Activated CD4-positive, alpha-beta T cell treated with anti-CD3 and anti-CD28 coated beads for 1 hour (primary cell): ENCODE results near the gene TRAPPC10.

Experiments
- DNase-seq: peaks from one replicate; pipeline ENCODE4 v3.0.0-alpha.2; 2020

TRAPPC10 gene

DNA sequence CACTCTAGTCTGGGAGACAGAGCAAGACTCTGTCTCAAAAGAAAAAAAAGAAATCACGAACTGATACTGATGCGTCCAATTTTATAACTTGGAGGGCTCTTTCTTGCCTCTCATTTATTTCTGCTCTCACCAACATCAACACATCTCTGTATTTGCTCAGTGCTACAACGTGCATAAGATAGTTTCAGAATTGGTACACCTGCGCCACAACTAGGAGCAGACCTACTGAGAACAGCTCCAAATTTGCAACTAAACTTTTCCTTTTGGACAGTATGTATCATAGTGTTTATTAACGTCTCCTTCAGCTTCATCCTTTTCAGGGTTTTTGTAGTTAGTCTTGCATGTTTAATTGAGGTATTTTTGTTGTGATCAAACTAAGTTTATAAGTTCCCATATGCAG lies 27.7 kb downstream of the TRAPPC10 start:
- DNase-seq: no peak

DNA sequence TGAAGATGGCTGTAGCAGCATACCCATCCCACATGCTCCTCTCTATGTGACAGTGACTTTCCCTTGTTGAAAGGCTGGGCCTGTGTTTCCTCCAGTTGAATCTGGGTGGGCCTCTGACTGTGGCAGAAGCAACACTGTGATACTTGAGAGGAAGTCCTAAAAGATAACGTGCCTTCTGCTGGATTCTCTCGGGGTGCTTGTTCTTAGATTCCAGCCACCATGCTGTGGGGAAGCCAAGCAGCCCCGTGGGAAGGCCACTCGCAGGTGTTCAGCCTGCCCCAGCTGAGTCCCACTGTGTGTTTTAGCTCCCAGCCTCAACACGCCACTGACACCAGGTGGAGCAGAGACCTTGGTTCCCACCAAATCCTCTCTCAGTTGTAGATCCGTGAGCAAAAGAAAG lies 31.5 kb downstream of the TRAPPC10 start:
- no peak for DNase-seq

DNA sequence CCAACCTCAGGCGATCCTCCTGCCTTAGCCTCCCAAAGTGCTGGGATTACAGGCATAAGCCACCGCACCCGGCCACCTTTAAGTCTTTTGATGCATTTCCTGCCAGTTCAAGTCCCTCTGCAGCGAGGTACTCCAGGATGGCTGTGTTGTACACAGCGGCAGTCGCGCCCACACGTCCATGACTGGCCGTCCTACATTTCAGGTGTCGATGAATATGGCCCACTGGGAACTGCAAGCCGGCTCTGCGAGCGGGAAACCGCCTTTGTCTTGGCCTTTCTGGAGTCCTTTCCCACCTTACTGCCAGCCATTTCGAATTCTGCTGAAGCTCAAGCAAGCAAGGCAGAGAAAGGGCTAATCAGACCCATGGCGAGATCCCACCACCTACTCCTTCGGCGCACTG lies 34.6 kb downstream of the TRAPPC10 start:
- DNase-seq: no peak

DNA sequence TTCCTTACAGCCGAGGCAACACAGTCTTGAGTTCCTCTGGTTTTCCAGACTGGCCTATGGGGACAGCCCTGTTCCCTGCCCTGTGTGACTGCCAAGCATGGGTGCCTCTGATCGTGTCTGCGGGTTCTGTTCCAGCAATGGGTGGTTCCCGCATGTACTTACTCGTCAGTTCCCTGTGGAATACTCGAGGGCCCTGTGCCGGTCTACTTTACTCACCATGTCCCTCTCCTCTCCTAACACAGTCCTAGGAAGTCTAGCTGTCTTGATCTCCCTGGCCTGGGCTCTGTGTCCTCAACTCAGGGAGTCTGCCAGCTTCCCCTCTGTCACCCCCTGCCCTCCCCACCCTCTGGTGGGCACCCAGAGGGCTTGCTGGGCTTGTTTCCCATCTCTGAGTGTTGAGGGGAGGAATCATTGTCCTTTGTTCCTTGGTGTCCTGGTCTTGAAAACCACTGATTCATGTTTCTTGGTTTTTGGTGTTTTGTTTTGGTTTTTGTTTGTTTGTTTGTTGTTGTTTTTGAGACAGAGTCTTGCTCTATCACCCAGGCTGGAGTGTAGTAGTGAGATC lies 36.0 kb downstream of the TRAPPC10 start:
- DNase-seq: no peak

DNA sequence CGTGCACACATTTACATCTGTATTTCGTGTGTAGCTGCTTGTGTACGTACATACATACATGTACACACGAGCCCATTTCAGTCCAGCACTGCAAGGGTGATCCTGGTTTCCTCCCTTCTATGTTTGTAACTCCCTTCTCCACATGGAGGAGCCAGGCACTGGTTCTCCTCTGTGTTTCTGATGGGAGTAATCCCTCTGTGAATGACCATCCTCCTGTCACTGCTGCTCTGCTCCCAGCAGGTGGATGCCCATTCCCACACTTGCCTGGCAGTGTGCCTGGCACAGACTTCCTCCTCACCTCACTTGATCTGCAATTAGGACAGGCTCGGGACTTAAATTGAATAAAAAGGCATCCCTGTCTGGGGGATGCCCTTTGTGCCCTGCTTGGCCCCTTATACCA lies 37.1 kb downstream of the TRAPPC10 start:
- DNase-seq: no peak

DNA sequence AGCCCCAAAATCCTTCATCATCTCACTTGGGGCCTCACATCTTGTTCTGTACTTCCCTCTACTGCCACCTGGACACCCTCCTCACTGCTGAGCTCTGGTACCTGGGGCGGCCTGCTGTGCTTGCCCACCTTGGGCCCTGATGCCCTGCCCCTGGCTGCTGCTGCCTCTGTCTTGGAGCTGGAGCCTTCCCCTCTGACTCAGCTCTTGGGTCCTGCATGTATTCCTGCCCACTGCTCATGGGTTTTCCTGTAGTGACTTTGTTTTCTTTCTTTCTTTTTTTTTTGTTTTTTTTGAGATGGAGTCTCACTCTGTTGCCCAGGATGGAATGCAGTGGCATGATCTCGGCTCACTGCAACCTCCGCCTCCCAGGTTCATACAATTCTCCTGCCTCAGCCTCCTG lies 37.5 kb downstream of the TRAPPC10 start:
- DNase-seq: no peak

DNA sequence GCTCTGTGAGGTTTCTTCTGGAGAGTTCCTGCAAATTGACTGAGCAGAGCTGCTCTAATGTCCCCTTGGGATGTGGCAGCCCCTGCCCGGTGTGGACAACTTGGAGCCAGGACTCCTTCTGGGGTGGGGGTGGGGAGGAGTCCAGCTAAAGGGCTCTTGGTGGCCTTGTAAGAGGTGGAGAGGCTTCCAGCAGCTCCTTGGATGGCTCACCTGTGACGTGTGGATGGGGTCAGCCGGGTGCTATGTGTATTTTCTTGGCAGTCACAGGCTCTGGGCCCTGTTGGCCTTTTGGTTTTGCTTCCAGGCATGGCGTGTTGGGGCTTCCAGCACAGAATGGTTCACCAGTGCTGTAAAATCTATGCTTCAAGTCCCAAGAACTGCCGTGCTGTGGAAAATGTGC lies 38.2 kb downstream of the TRAPPC10 start:
- no peak for DNase-seq

DNA sequence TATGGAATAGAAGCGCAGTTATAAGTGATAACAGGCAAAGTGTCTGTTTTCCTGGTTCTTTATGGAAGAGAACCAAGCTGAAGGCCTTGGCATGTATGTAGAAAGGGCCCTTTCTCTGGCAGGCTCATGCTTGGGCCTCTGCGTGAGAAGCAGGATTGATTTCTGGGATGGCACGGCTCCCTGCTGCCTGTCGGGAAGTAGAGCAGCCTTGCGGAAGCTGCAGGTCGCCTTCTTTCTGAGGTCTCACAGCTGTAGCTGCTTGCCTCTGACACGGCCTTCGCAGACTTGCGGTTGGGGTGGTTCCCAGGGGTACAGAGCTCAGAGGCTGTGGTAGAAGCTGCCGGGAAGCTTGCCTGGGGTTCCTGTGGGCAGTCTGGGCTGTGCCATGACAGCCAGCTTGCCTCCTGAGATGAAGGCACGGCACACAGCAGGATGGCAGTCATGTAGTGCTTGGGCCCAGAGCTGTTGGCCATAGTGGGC lies 39.4 kb downstream of the TRAPPC10 start:
- no peak for DNase-seq

DNA sequence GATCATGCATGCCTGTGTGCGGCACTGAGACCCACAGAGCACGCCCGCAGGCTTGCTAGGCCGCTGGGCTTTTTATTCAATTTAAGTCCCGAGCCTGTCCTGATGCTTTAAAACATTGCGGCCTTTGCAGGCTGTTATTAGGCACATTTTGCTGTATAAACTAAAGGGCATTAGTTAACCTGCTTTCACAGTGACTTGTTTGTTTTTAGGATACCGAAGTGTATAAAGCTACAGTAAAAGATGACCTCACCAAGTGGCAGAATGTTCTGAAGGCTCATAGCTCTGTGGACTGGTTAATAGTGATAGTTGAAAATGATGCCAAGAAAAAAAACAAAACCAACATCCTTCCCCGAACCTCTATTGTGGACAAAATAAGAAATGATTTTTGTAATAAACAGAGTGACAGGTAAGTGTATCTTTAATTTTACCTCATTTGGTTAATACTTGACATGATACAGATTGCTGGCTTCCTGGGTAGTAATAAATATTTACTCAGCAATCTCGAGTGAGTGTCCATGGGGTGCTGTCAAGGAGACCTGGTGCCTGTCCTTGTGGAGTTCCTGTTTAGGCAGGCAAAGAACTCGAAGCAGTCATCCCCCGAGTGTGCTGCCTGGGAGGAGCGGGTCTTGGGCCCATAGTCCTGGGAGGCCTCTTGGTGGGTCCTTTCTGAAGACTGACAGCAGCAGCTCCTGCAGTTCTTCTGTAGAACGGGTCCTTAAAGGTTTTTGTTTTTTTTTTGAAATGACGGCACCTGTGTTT lies 40.1 kb downstream of the TRAPPC10 start:
- DNase-seq: no peak

DNA sequence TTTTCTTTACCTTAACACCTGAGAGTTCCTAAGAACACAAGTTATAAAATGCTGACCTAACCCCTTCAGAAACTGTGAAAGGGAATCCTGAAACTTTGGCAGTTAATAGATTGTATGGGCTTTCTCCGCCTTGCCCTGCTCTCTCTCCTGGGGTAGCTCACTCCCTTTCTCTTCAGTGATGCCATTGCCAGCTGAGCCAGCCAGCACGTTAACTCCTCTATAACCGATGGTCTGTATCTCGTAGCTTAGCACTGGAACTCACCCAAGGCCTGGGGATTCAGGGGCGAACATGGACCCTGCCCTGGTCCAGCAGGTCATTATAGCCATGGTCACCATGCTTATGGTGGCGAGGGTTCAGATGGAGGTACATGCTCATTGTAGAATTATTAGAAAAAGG lies 40.7 kb downstream of the TRAPPC10 start:
- no peak for DNase-seq

DNA sequence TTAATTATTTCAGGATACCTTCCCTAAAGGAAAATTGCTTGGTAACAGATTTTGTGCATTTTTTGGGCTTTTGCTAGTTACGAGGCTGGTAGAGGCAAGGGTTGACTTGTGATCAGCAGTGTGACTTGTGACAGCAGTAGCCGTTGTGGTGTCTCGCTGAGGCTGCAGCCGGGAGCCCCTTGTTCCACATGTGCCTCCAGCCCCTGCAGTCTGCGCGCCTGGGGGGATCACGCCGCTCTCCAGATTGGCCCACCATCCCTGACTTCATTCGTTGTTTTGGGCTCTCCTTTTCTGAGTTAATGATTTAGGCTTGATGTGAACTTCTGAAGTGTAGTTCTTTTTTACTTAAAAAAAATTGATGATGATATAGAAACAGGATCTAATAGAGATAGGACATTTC lies 41.5 kb downstream of the TRAPPC10 start:
- no peak for DNase-seq

DNA sequence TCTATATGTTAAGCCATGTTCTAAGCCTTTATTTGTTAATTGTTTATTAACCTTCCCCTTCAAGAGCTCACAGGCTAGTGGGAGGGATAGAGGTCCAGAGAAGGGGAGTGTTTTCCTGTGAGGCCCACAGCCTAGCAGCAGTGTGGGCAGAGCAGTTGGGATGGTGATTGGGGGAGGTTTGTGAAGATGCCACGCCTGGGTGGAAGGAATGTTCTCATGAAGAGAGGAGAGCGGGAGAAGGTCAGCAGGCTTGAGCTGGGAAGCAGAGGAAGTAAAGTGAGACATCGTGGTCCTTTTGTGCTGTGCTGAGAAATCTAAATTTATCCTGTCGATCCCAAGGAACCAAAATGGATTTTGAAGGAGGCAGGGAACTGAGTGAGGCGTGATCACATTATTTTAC lies 42.6 kb downstream of the TRAPPC10 start:
- no peak for DNase-seq

DNA sequence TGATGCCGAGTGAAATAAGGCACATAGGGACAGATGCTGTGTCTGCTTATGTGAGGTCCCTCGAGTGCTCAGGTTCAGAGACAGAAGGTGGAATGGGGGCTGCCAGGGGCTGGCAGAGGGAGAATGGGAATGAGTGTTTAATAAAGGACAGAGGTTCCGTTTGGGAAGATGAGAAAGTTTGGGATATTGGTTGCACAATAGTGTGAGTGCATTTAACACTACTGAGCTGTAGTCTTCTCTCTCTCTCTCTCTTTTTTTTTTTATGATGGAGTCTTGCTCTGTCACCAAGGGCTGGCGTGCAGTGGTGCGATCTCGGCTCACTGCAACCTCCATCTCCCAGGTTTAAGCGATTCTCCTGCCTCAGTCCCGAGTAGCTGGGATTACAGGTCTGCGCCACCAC lies 44.9 kb downstream of the TRAPPC10 start:
- DNase-seq: no peak

DNA sequence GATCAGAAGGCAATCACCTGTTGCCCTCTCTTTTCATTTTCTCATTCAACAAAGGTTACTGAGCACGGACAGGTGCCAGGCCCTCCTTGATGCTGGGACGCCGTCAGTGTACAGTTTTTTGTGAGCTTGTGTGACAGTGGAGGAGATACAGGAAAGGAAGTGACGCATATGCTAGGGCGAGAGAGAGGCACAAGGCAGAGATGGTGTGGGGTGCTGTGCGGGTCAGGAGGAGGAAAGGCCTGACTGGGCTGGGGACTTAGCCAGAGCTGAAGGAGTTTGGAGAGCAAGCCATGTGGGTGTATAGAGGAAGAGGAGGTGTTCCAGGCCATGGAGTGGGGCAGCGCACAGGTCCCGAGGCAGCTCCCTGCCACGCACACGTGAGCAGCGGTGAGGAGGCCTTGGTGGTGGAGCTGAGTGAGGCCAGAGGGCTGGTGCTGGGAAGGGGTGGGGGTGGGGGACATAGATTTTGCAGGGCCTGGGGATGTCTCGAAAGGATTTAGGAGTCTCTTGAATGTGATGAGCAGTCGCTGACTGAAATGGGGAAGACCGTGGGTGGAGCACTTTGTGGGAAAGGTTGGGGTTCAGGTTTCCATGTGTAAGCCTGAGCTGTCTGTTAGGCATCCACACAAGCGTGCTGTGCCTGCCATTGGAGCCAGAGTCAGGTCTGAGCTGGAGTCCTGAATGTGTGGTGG lies 46.0 kb downstream of the TRAPPC10 start:
- no peak for DNase-seq

DNA sequence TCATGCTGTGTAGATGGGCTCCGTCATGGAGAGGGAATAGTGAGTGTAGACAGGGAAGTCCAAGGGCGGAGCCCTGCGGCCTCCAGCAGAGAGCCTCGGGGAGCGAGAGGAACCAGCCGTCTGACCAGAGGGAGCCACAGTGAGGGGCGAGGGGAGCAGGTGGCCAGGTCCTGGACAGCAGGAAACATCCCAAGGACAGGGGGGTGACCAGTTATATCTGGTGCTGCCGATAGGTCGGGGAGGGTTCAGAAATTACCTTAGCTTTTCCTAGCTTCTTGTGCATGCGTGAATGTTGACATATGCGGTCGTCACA lies 46.5 kb downstream of the TRAPPC10 start:
- no peak for DNase-seq

DNA sequence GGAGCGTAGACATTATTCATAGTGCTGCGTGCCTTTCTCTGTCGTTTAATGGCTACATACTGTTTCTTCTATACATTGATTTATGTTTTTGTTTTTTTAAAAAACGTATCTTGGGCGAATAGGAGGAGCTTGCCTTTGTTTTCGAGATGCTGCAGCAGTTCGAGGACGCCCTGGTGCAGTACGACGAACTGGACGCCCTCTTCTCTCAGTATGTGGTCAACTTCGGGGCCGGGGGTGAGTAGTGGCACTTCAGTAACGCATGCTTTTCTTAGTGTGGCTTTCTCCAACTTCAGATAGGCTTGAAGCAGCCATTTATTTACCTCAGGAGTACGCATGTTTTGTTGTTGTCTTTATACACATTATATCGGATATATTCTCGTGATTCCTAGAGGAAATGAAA lies 46.9 kb downstream of the TRAPPC10 start:
- no peak for DNase-seq

DNA sequence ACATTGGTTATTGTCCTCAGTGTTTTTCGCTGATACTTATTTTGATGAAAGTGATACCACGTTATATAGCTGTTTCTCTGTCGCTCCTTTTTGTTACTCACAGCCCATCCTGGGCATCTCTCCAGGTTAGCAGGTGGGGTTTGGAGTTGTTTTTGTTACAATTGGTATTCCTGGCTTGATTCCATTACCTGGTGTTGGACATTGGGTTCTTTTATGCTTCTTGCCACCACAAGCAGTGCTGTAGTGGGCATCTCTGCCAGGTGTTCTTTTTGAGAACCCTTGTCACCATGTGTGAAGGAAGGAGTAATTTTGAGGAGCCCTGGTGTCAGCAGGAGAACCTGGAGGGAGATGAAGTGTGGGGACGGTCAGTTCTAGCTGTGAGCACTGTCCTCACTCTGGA lies 47.6 kb downstream of the TRAPPC10 start:
- DNase-seq: no peak

DNA sequence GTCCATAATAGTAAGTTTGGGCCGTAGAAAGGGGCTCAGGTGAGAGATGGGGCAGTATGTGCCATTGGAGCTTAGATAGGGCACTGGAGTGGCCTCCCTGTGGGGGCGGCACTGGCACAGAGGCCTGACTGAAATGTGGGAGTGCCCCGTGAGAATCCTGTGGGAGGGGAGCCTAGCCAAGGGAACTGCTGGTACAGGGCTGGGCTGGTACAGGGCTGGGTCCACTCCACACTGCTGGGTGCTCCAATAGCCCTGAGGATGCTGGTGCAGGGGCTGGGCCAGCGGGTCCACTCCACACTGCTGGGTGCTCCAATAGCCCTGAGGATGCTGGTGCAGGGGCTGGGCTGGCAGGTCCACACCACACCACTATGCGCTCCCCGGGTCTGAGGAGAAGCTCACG lies 50.3 kb downstream of the TRAPPC10 start:
- no peak for DNase-seq

DNA sequence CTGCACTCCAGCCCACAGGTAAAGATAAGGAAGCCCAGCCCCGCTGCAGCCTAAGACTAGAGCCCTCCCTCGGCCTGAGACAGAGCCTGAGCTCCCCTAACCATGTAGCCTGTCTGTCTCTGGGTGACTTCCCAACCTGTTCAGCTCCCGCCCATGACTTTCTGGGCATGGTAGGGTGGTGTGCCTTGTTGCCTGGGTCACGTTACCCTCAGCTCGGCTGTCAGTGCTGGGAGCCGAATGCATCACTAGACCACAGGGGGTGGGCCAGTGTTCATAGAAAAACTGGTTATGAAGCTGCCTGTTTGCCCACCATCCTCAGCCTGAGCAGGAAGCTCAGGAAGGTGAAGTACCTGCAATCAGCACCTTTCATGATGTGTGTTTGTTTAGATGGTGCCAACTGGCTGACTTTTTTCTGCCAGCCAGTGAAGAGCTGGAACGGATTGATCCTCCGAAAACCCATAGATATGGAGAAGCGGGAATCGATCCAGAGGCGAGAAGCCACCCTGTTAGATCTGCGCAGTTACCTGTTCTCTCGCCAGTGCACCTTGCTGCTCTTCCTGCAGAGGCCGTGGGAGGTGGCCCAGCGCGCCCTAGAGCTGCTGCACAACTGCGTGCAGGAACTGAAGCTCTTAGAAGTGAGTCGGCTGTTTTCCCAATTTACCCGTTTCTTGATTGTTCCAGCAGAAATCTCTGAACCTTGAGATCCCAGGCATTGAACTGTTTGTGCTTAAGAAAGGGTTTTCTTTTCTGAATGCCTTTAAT lies 51.2 kb downstream of the TRAPPC10 start:
- no peak for DNase-seq

DNA sequence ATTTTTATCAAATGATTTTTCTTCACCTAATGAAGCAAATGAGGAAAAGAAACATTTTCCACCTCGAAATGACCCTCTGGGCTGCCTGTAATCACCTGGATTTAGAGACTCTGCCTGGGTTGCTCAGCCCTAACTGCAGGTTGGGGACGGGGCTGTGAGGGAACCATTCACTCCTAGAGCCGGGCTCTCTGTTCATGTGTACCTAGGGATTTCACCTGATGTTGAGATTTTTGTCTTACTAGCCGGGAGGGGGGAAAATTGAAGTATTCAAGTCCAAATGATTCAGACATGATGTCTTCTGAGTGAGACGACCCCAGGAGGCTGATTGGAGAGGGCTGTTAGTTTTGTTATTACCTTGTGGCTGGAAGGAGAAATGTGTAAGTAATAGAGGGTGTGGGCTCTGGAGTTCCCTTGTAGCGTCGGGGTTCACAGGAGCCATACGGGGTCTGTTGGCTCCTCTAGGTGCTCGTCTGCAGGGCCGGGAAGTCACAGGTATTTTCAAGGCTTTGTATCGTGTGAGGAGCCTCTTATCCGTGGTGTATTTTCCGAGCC lies 52.8 kb downstream of the TRAPPC10 start:
- DNase-seq: no peak

DNA sequence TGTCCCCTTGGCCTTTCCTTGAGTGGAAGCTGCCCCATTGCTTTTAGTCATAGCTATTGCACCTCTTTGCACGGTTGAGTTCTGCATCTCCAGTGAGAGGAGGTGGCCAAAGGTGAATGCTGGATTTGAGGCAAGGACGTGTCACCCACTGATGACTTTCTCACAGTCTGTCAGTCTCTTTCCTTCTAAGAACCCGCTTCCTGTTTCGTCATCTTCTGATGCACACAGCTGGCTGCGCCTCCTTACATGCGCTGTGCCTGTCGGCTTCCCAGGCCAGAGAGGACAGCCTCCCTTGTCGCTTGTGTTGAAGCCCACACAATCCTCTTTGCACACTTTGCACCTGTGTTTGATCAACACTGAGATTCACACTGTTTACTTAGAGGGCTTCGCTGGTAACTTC lies 53.3 kb downstream of the TRAPPC10 start:
- DNase-seq: peak; percentile 67

DNA sequence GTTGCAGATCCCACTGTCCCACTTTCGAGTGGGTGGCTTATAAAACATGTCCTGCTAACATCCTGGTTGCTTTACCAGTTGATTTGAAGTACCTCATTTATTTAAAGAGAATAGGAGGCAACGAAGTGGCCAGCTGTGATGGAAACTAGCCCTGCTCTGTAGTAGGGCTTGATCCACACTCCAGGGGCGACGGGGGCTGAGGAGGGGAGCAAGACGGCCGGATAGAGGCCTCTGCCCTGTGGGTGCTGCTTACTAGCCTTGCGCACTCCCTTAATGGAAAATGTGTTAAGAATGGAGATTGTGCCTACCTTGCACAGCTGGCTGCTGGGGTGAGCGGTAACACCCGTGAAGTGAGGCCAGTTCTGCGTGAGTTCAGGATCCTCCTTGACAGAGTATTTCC lies 54.0 kb downstream of the TRAPPC10 start:
- no peak for DNase-seq
